ENCODE measurements around the gene SLC39A6. TPM values are rescaled to one million over a fixed set of nuclear protein-coding genes. Genes with fewer than 3 reads are reported as not detected.
"Not testable (repeated sequence)": the region's sequence is repeated elsewhere in the genome, so short reads cannot be mapped to it uniquely, and the experiment has no call there.

The SLC39A6 gene
- total RNA-seq, 1 donor from 2014 or later = 81.3 TPM

DNA sequence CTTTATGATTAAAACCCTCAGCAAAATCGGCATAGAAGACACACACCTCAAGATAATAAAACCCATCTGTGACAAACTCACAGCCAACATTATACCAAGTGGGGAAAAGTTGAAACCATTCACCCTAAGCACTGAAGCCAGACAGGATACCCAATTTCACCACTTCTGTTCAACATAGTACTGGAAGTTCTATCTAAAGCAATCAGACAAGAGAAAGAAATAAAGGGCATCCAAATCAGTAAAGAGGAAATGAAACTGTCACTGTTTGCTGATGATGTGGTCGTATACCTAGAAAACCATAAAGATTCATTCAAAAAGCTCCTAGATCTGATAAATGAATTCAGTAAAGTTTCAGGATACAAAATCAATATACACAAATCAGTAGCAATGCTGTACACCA is 45.4 kb downstream of the SLC39A6 start:
- Histone ChIP-seq H3K4me2 (ENCODE audit: low read length) (no peak overlapping the region), H4K20me1 (ENCODE audit: insufficient read depth, low read length) (no peaks in the 10 kb centered on the region), H3K27me3 (ENCODE audit: insufficient read depth, low read length) (no peaks in the 10 kb centered on the region), H3K9ac (ENCODE audit: low read length) (no peak overlapping the region), H3K4me1 (ENCODE audit: insufficient read depth, low read length) (no peaks in the 10 kb centered on the region), H2AFZ (ENCODE audit: low read depth, low read length) (no peak overlapping the region), H3K9me3 (ENCODE audit: insufficient read depth, low read depth, low read length) (no peaks in the 10 kb centered on the region), H3K4me3 (ENCODE audit: insufficient read depth, low read depth, low read length) (no peak overlapping the region), H3K27ac (ENCODE audit: low read depth, low read length) (no peak overlapping the region), H3K36me3 (ENCODE audit: insufficient read depth, low read length) (no peaks in the 10 kb centered on the region), H3K79me2 (ENCODE audit: insufficient read depth, low read length) (no peaks in the 10 kb centered on the region)
- H3K36me3 Mint-ChIP-seq (ENCODE audit: low read depth, unreplicated experiment) = no peaks in the 10 kb centered on the region
- DNase-seq (ENCODE audit: low read depth) = no peak
- peaks cover 16% of the 10 kb centered on the region for H3K9me3 Mint-ChIP-seq (ENCODE audit: unreplicated experiment)
- H3K4me1 Mint-ChIP-seq (ENCODE audit: low read depth, unreplicated experiment) = peaks cover 11% of the 10 kb centered on the region
- no peak for TF ChIP-seq CTCF (IDR thresholded peaks at IDR 0.05; ENCODE audit: insufficient read depth, low read depth, low read length)
- TF ChIP-seq EZH2 (IDR thresholded peaks at IDR 0.05; ENCODE audit: insufficient read depth, low read length) = no peak
- H3K27ac Mint-ChIP-seq (ENCODE audit: unreplicated experiment) = no peak overlapping the region
- no peak overlapping the region for H3K4me3 Mint-ChIP-seq (ENCODE audit: unreplicated experiment)
- no peaks in the 10 kb centered on the region for H3K27me3 Mint-ChIP-seq (ENCODE audit: low read depth, unreplicated experiment)
- FAIRE-seq = no peak

- not testable (repeated sequence) for FAIRE-seq; H3K4me1 ChIP-seq (ENCODE audit: insufficient read depth, low read length); H3K27me3 Mint-ChIP-seq (ENCODE audit: low read depth, unreplicated experiment); H3K4me3 Mint-ChIP-seq (ENCODE audit: unreplicated experiment); H4K20me1 ChIP-seq (ENCODE audit: insufficient read depth, low read length); H3K4me2 ChIP-seq (ENCODE audit: low read length); DNase-seq (ENCODE audit: low read depth); H3K36me3 ChIP-seq (ENCODE audit: insufficient read depth, low read length); H3K4me3 ChIP-seq (ENCODE audit: insufficient read depth, low read depth, low read length); H3K27me3 ChIP-seq (ENCODE audit: insufficient read depth, low read length); H3K9ac ChIP-seq (ENCODE audit: low read length); H3K79me2 ChIP-seq (ENCODE audit: insufficient read depth, low read length); H3K9me3 ChIP-seq (ENCODE audit: insufficient read depth, low read depth, low read length); H3K36me3 Mint-ChIP-seq (ENCODE audit: low read depth, unreplicated experiment); H3K27ac Mint-ChIP-seq (ENCODE audit: unreplicated experiment); H2AFZ ChIP-seq (ENCODE audit: low read depth, low read length); H3K27ac ChIP-seq (ENCODE audit: low read depth, low read length)
- H3K4me1 Mint-ChIP-seq (ENCODE audit: low read depth, unreplicated experiment) = peaks cover 13% of the 10 kb centered on the region
- H3K9me3 Mint-ChIP-seq (ENCODE audit: unreplicated experiment) = peaks cover 16% of the 10 kb centered on the region
These were observed 48.0 kb downstream of the SLC39A6 start for GRCh38 chr18:36081118-36081517.

- Histone ChIP-seq H4K20me1 (ENCODE audit: insufficient read depth, low read length) (no peaks in the 10 kb centered on the region), H3K79me2 (ENCODE audit: insufficient read depth, low read length) (no peaks in the 10 kb centered on the region), H3K27me3 (ENCODE audit: insufficient read depth, low read length) (peaks cover 2% of the 10 kb centered on the region), H2AFZ (ENCODE audit: low read depth, low read length) (no peak overlapping the region), H3K9ac (ENCODE audit: low read length) (no peak overlapping the region), H3K4me2 (ENCODE audit: low read length) (peak overlapping the region; percentile 19), H3K27ac (ENCODE audit: low read depth, low read length) (no peak overlapping the region), H3K4me3 (ENCODE audit: insufficient read depth, low read depth, low read length) (no peak overlapping the region), H3K9me3 (ENCODE audit: insufficient read depth, low read depth, low read length) (no peaks in the 10 kb centered on the region), H3K4me1 (ENCODE audit: insufficient read depth, low read length) (no peaks in the 10 kb centered on the region), H3K36me3 (ENCODE audit: insufficient read depth, low read length) (no peaks in the 10 kb centered on the region)
- H3K27ac Mint-ChIP-seq (ENCODE audit: unreplicated experiment) = peak overlapping the region; percentile 91
- H3K4me3 Mint-ChIP-seq (ENCODE audit: unreplicated experiment) = peak overlapping the region; percentile 64
- DNase-seq (ENCODE audit: low read depth) (peak; percentile 82), FAIRE-seq (no peak)
- peaks cover 15% of the 10 kb centered on the region for H3K4me1 Mint-ChIP-seq (ENCODE audit: low read depth, unreplicated experiment)
- H3K36me3 Mint-ChIP-seq (ENCODE audit: low read depth, unreplicated experiment) = no peaks in the 10 kb centered on the region
- H3K9me3 Mint-ChIP-seq (ENCODE audit: unreplicated experiment) = peaks cover 12% of the 10 kb centered on the region
- no peaks in the 10 kb centered on the region for H3K27me3 Mint-ChIP-seq (ENCODE audit: low read depth, unreplicated experiment)
- no peak for TF ChIP-seq CTCF (IDR thresholded peaks at IDR 0.05; ENCODE audit: insufficient read depth, low read depth, low read length)
- TF ChIP-seq EZH2 (IDR thresholded peaks at IDR 0.05; ENCODE audit: insufficient read depth, low read length) = no peak
These were observed 50.2 kb downstream of the SLC39A6 start for GRCh38 chr18:36078751-36079529.

DNA sequence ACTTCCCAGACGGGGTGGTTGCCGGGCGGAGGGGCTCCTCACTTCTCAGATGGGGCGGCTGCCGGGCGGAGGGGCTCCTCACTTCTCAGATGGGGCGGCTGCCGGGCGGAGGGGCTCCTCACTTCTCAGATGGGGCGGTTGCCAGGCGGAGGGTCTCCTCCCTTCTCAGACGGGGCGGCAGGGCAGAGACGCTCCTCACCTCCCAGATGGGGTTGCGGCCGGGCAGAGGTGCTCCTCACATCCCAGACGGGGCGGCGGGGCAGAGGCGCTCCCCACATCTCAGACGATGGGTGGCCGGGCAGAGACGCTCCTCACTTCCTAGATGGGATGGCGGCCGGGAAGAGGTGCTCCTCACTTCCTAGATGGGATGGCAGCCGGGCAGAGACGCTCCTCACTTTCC is 51.4 kb downstream of the SLC39A6 start:
- not testable (repeated sequence) for H3K4me2 ChIP-seq (ENCODE audit: low read length); H3K27ac ChIP-seq (ENCODE audit: low read depth, low read length); FAIRE-seq; DNase-seq (ENCODE audit: low read depth); H3K27ac Mint-ChIP-seq (ENCODE audit: unreplicated experiment); H3K27me3 Mint-ChIP-seq (ENCODE audit: low read depth, unreplicated experiment); H4K20me1 ChIP-seq (ENCODE audit: insufficient read depth, low read length); H3K4me3 Mint-ChIP-seq (ENCODE audit: unreplicated experiment); H3K4me3 ChIP-seq (ENCODE audit: insufficient read depth, low read depth, low read length); H3K9me3 ChIP-seq (ENCODE audit: insufficient read depth, low read depth, low read length); H2AFZ ChIP-seq (ENCODE audit: low read depth, low read length); H3K9ac ChIP-seq (ENCODE audit: low read length); H3K27me3 ChIP-seq (ENCODE audit: insufficient read depth, low read length); H3K79me2 ChIP-seq (ENCODE audit: insufficient read depth, low read length); H3K36me3 ChIP-seq (ENCODE audit: insufficient read depth, low read length); H3K4me1 ChIP-seq (ENCODE audit: insufficient read depth, low read length); H3K36me3 Mint-ChIP-seq (ENCODE audit: low read depth, unreplicated experiment)
- H3K4me1 Mint-ChIP-seq (ENCODE audit: low read depth, unreplicated experiment) = peaks cover 15% of the 10 kb centered on the region
- H3K9me3 Mint-ChIP-seq (ENCODE audit: unreplicated experiment) = peaks cover 12% of the 10 kb centered on the region

Measured in astrocyte (in vitro differentiated cells and primary cell).